A549 (cell line): ENCODE measurements around the gene SLC26A4. TPM values are rescaled to one million over a fixed set of nuclear protein-coding genes. Genes with fewer than 3 reads are reported as not detected.

Experiments used
- ATAC-seq, 2 experiments: fragments of 200-7000 bp in 1 of 2; fragments of >200 bp in 1 of 2; cut with Nextera tagmentation in 1 of 2; cut with Tn5 transposase in 1 of 2; 3 replicates each; pipeline versions ENCODE4 v1.8.0 to v1.9.1; 2018 to 2020; ENCODE audit warnings: mild to moderate bottlenecking in 1 of 2, moderate library complexity in 1 of 2
- CTCF ChIA-PET: fragments of 300-600 bp; sonication (Branson Sonifier 250); formaldehyde crosslinking; extraction: SDS; loops from one replicate; lab custom pipeline; 2021; ENCODE audit warnings: antibody characterized with exemption, inconsistent platforms; lab: Yijun Ruan, JAX
- POLR2A ChIA-PET: fragments of 350-600 bp; formaldehyde crosslinking; extraction: SDS; loops from one replicate; lab custom pipeline; 2021; ENCODE audit warnings: antibody characterized with exemption, inconsistent platforms; lab: Yijun Ruan, JAX
- DNase-seq, 2 experiments: peaks; one replicate each; pipeline versions ENCODE4 v3.0.0 to v3.0.0-alpha.2; 2011 to 2016; ENCODE audit warnings: low read depth in 1 of 2, low spot score in 1 of 2
- FAIRE-seq: peaks from 2 replicates; lab custom pipeline; 2011; peaks lifted over from hg19 to GRCh38; lab: Jason Lieb, UNC
- H3K27ac ChIP-seq, 2 experiments: fragments of >200 bp; sonication (Bioruptor Twin); formaldehyde crosslinking; 3 replicates each; pipeline ENCODE4 v1.5.1; 2016 to 2017
- H3K4me1 ChIP-seq: fragments of >200 bp; sonication (Bioruptor Twin); formaldehyde crosslinking; 3 replicates; pipeline ENCODE4 v1.6.1; 2016
- H3K4me2 ChIP-seq: fragments of >200 bp; sonication (Bioruptor Twin); formaldehyde crosslinking; 3 replicates; pipeline ENCODE4 v1.6.1; 2016
- H3K4me3 ChIP-seq: fragments of >200 bp; sonication (Bioruptor Twin); formaldehyde crosslinking; 3 replicates; pipeline ENCODE4 v1.5.1; 2016
- H3K9me3 ChIP-seq: fragments of >200 bp; sonication (Bioruptor Twin); formaldehyde crosslinking; 3 replicates; pipeline ENCODE4 v1.6.1; 2016
- BCL3 ChIP-seq: fragments of >200 bp; sonication (Bioruptor Twin); formaldehyde crosslinking; IDR thresholded peaks from 3 replicates; pipeline ENCODE4 v1.6.1; 2016
- CBX2 ChIP-seq: fragments of 200-600 bp; sonication (generic); IDR thresholded peaks from 2 replicates; pipeline ENCODE4 v1.6.1; 2016; ENCODE audit warnings: low read depth, mild to moderate bottlenecking, borderline replicate concordance
- CBX8 ChIP-seq: fragments of 200-600 bp; sonication (generic); IDR thresholded peaks from 2 replicates; pipeline ENCODE4 v1.6.1; 2016
- CHD4 ChIP-seq: fragments of 200-600 bp; sonication (generic); IDR thresholded peaks from 2 replicates; pipeline ENCODE4 v1.6.1; 2016; ENCODE audit warnings: antibody characterized with exemption, mild to moderate bottlenecking, borderline replicate concordance
- HDAC2 ChIP-seq: fragments of 200-600 bp; sonication (generic); IDR thresholded peaks from 2 replicates; pipeline ENCODE4 v1.6.1; 2016
- HOXB5 ChIP-seq: fragments of 250-450 bp; sonication (Bioruptor Pico); IDR thresholded peaks from 2 replicates; pipeline ENCODE4 v1.5.0; 2020; ENCODE audit warnings: mild to moderate bottlenecking, moderate library complexity
- JUNB ChIP-seq: fragments of >200 bp; sonication (Bioruptor Twin); formaldehyde crosslinking; IDR thresholded peaks from 2 replicates; pipeline ENCODE4 v1.6.1; 2016
- KDM1A ChIP-seq: fragments of 200-600 bp; sonication (generic); IDR thresholded peaks from 2 replicates; pipeline ENCODE4 v1.6.1; 2016; ENCODE audit warnings: low read depth, mild to moderate bottlenecking
- MAZ ChIP-seq: fragments of 150-350 bp; IDR thresholded peaks from 2 replicates; pipeline ENCODE4 v1.6.1; 2014; ENCODE audit warnings: antibody characterized with exemption, low read depth, low read length, borderline replicate concordance
- MYC ChIP-seq: IDR thresholded peaks from 2 replicates; pipeline ENCODE4 v1.6.1; 2012; ENCODE audit warnings: mild to moderate bottlenecking, inconsistent platforms, low read length, improper control_type of control experiment, borderline replicate concordance
- NPAS2 ChIP-seq: fragments of 250-450 bp; sonication (Bioruptor Pico); IDR thresholded peaks from 2 replicates; pipeline ENCODE4 v1.8.0; 2022; ENCODE audit warnings: mild to moderate bottlenecking, moderate library complexity, borderline replicate concordance
- NR3C1 ChIP-seq: fragments of >200 bp; sonication (Bioruptor Twin); formaldehyde crosslinking; IDR thresholded peaks from 3 replicates; pipeline ENCODE4 v1.6.1; 2017
- PHF8 ChIP-seq: fragments of 200-600 bp; sonication (generic); IDR thresholded peaks from 2 replicates; pipeline ENCODE4 v1.6.1; 2016; ENCODE audit warnings: low read depth, mild to moderate bottlenecking, antibody characterized with exemption, moderate library complexity, borderline replicate concordance
- RCOR1 ChIP-seq: fragments of 150-350 bp; IDR thresholded peaks from 2 replicates; pipeline ENCODE4 v1.6.1; 2014; ENCODE audit warnings: antibody characterized with exemption, low read length, low read depth
- RNF2 ChIP-seq: fragments of 200-600 bp; sonication (generic); IDR thresholded peaks from 2 replicates; pipeline ENCODE4 v1.6.1; 2016; ENCODE audit warnings: low read depth, mild to moderate bottlenecking, antibody characterized with exemption, moderate library complexity, borderline replicate concordance
- ZC3H11A ChIP-seq: fragments of 450-650 bp; IDR thresholded peaks from 2 replicates; pipeline ENCODE4 v1.6.1; 2014; ENCODE audit warnings: antibody characterized with exemption, mild to moderate bottlenecking
- ZFP36 ChIP-seq: fragments of 450-650 bp; IDR thresholded peaks from 2 replicates; pipeline ENCODE4 v1.6.1; 2014; ENCODE audit warnings: borderline replicate concordance; ENCODE audit not compliant: partially characterized antibody
- WGBS: methylation state at CpG from one replicate; pipeline ENCODE4 v1.1.6; 2017; ENCODE audit errors: missing lambda C conversion rate; 5-methylcytosine and 5-hydroxymethylcytosine counted together
- polyA plus RNA-seq, 4 experiments: library from polyadenylated mRNA; depleted of rRNA in 3 of 4; stranded (reverse); fragments of >200 nt; fragmentation: RNase III in 1 of 4; extraction: RNeasy Plus Mini Kit Qiagen cat#74134 plus additional on column Dnase treatment in 1 of 4; gene quantifications; 2 replicates in 3 of 4; 3 replicates in 1 of 4; pipeline ENCODE4 v1.2.3, GENCODE V29; 2011 to 2017
- TF ChIP-seq, protein P1 (sequence below): fragments of 450-650 bp; IDR thresholded peaks from 2 replicates; pipeline ENCODE4 v1.6.1; 2014; ENCODE audit warnings: antibody characterized with exemption
- TF ChIP-seq, protein P2 (sequence below): fragments of 250-450 bp; sonication (Bioruptor Pico); IDR thresholded peaks from 2 replicates; pipeline ENCODE4 v1.5.0; 2020; ENCODE audit warnings: low read depth, mild to moderate bottlenecking, moderate library complexity

The SLC26A4 gene
- polyA plus RNA-seq, 2 of the 4 experiments (the other 2 are of a cell fraction), result 0.21 to 0.43 TPM

DNA sequence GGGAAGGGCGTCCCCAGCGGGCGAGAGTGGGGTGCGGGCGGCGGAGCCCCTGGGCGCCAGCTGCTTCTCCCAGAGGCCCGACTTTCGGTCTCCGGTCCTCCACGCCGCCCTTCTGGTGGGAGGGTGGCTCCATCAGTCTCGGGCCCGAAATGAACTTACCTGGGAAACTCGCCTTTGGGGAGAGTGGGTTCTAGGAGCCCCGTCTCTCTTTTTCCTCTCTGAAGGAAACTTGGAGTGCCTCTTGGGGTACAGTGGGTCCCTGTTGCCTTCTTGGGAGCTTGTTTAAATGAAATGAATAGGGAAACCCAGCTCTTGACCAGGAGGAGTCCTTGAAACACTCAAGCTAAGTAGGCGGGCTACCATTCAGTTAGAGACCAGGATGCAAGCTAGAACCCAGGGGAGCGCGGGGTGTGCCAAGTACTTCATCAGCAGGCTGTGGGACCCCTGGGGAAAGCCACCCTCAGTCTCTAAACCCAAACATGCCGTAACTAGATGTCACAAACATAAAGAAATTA is 1.3 kb downstream of the SLC26A4 start:
- H3K4me2 ChIP-seq, result peak overlapping the region; percentile 85
- ChIA-PET CTCF (interaction anchor here (0.7 to 1.5 kb wide), 7 partner anchors 19 to 217 kb away, joined by 3 to 4 read pairs (median 3); partner anchors contain the start of gene CBLL1), POLR2A (interaction anchor here (1.0 kb wide), 1 partner anchor 98 kb away, joined by 3 read pairs; the partner anchor contains the start of genes COG5 and DUS4L)
- ATAC-seq, result peak; percentile 2 to 25; a peak in 3 of 6 replicates
- no peak for TF ChIP-seq MYC
- TF ChIP-seq HOXB5 (CRISPR knock-in tag), result no peak
- TF ChIP-seq RCOR1, result no peak
- TF ChIP-seq, protein P1, sequence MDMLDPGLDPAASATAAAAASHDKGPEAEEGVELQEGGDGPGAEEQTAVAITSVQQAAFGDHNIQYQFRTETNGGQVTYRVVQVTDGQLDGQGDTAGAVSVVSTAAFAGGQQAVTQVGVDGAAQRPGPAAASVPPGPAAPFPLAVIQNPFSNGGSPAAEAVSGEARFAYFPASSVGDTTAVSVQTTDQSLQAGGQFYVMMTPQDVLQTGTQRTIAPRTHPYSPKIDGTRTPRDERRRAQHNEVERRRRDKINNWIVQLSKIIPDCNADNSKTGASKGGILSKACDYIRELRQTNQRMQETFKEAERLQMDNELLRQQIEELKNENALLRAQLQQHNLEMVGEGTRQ, result no peak
- TF ChIP-seq JUNB, result no peak
- no peak for TF ChIP-seq MAZ
- TF ChIP-seq PHF8, result no peak
- TF ChIP-seq ZFP36, result no peak
- TF ChIP-seq, protein P2, sequence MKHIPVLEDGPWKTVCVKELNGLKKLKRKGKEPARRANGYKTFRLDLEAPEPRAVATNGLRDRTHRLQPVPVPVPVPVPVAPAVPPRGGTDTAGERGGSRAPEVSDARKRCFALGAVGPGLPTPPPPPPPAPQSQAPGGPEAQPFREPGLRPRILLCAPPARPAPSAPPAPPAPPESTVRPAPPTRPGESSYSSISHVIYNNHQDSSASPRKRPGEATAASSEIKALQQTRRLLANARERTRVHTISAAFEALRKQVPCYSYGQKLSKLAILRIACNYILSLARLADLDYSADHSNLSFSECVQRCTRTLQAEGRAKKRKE, result no peak
- no peak for TF ChIP-seq CBX8
- no peak for TF ChIP-seq CHD4
- no peak for TF ChIP-seq RNF2
- no peak for FAIRE-seq
- DNase-seq, result peak in 1 of 2 experiments; percentile 25
- 14% methylated on average over 20 of the region's 20 CpGs for WGBS
- H3K4me3 ChIP-seq, result peak overlapping the region; percentile 54
- no peaks in the 10 kb centered on the region for H3K9me3 ChIP-seq
- peak overlapping the region in 1 of 2 experiments; percentile 57; a peak in 4 of 6 replicates for H3K27ac ChIP-seq
- H3K4me1 ChIP-seq, result peaks cover 9% of the 10 kb centered on the region; the same call in 2 of the 3 replicates

DNA sequence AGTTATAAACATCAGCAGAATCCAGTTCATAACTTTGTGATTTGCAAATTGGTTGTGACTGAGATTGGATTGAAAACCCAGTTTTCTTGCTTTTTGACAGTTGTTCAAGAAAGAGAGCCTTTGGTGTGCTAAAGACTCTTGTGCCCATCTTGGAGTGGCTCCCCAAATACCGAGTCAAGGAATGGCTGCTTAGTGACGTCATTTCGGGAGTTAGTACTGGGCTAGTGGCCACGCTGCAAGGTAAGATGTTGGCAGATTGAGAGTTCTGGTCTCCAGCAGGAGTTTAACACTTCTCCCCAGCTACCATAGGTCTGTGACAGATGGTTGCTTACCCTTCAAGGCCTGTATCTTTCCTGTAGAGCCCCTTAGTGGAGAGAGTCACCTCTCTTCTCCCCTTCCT is 2.6 kb downstream of the SLC26A4 start:
- Histone ChIP-seq H3K27ac (no peak overlapping the region), H3K4me3 (no peak overlapping the region), H3K4me1 (peaks cover 9% of the 10 kb centered on the region; the same call in 2 of the 3 replicates), H3K9me3 (no peaks in the 10 kb centered on the region), H3K4me2 (no peak overlapping the region)
- WGBS, result 53% methylated on average over 4 of the region's 4 CpGs
- FAIRE-seq (no peak), DNase-seq (no peak), ATAC-seq (no peak)
- ChIA-PET CTCF (no interaction called here), POLR2A (no interaction called here)
- TF ChIP-seq KDM1A (no peak), ZC3H11A (no peak), NPAS2 (no peak), NR3C1 (no peak), CBX2 (no peak), BCL3 (no peak)

DNA sequence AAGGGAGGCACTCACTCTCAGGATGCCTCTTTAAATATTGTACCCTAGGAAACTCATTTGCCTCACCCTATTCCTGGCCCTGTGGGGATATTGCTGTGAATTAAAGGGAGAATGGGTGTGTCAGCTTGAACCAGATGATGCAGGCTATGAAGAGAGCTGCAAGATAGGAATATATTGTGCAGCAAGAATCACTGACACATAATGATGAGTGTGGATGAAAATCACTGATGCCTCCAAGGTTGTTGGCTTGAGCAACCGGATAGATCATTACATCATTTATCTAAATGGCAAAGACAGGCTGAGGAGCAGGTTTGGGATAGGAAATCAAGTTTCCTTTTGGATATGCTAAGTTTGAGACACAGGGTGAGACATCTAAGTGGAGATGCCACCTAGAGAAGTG is 6.2 kb downstream of the SLC26A4 start:
- FAIRE-seq (no peak), ATAC-seq (no peak), DNase-seq (no peak)
- Histone ChIP-seq H3K4me3 (no peak overlapping the region), H3K4me1 (peaks cover 5% of the 10 kb centered on the region; the same call in 2 of the 3 replicates), H3K27ac (no peak overlapping the region), H3K4me2 (no peak overlapping the region), H3K9me3 (no peaks in the 10 kb centered on the region)
- POLR2A ChIA-PET, result no interaction called here
- TF ChIP-seq HDAC2, result no peak
- TF ChIP-seq, all 56 proteins: peak for 0
- WGBS, result 44% methylated on average over 1 of the region's 1 CpG
- CTCF ChIA-PET, result no interaction called here
